Adrenal gland (tissue), 5 donors: ENCODE measurements around the gene MGAT1.

Experiments
- POLR2A ChIP-seq, 2 donors: fragments of 450-650 bp; IDR thresholded peaks; one replicate each; pipeline ENCODE4 v1.6.1; 2017; ENCODE audit warnings: antibody characterized with exemption in 2 of 2, mild to moderate bottlenecking in 2 of 2, moderate library complexity in 1 of 2
- TF ChIP-seq, protein P1 (sequence below), 6 experiments: fragments of 450-650 bp in 4 of 6; fragments of 200-600 bp in 2 of 6; sonication (generic) in 1 of 6; IDR thresholded peaks; 1 replicate in 5 of 6; 2 replicates in 1 of 6; pipeline versions ENCODE4 v1.5.1 to v1.8.0; 2016 to 2021; ENCODE audit warnings: antibody characterized with exemption in 6 of 6, mild to moderate bottlenecking in 2 of 6, moderate library complexity in 1 of 6
- donor health status: DM: no; HTN: no; CAD: no.

GRCh38 chr5:180815293-180815917 is 12.8 kb upstream of the MGAT1 start:
- no peak for TF ChIP-seq POLR2A (IDR thresholded peaks at IDR 0.05)
- TF ChIP-seq, protein P1, sequence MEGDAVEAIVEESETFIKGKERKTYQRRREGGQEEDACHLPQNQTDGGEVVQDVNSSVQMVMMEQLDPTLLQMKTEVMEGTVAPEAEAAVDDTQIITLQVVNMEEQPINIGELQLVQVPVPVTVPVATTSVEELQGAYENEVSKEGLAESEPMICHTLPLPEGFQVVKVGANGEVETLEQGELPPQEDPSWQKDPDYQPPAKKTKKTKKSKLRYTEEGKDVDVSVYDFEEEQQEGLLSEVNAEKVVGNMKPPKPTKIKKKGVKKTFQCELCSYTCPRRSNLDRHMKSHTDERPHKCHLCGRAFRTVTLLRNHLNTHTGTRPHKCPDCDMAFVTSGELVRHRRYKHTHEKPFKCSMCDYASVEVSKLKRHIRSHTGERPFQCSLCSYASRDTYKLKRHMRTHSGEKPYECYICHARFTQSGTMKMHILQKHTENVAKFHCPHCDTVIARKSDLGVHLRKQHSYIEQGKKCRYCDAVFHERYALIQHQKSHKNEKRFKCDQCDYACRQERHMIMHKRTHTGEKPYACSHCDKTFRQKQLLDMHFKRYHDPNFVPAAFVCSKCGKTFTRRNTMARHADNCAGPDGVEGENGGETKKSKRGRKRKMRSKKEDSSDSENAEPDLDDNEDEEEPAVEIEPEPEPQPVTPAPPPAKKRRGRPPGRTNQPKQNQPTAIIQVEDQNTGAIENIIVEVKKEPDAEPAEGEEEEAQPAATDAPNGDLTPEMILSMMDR (IDR thresholded peaks at IDR 0.05): no peak
